A673 (cell line): ENCODE results near the gene PTPN14.

Experiments used
- EZH2 ChIP-seq: fragments of 200-600 bp; sonication (generic); IDR thresholded peaks from 2 replicates; pipeline ENCODE4 v1.6.1; 2017; ENCODE audit warnings: borderline replicate concordance, low read depth, mild to moderate bottlenecking, mixed read lengths, antibody characterized with exemption, low read length; ENCODE audit not compliant: poor library complexity, severe bottlenecking
- TF ChIP-seq, protein P1 (sequence below): fragments of 300-800, 200-600 bp; sonication (generic); conservative IDR thresholded peaks from 2 replicates; pipeline ENCODE4 v1.5.1; 2017; ENCODE audit warnings: low read depth, mild to moderate bottlenecking, antibody characterized with exemption, low read length, moderate library complexity, mixed read lengths

DNA sequence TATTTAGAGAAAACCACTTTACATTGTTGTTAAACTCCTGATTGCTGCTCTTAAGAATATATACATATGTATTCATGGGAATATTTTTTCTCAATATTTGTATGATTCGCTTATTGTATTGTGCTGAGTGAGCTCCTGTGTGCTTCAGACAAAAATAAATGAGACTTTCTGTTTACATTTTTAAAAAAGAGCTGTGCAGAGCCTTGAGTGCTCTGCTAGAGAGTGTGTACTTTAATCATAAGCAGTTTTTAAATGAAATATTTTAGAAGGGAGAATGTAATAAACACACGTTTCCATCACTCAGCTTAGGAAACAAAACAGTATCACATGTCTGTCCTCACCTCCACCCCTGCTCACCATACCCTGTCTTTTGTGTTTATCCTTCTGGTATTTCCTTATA is 9.7 kb downstream of the PTPN14 start:
- TF ChIP-seq, protein P1, sequence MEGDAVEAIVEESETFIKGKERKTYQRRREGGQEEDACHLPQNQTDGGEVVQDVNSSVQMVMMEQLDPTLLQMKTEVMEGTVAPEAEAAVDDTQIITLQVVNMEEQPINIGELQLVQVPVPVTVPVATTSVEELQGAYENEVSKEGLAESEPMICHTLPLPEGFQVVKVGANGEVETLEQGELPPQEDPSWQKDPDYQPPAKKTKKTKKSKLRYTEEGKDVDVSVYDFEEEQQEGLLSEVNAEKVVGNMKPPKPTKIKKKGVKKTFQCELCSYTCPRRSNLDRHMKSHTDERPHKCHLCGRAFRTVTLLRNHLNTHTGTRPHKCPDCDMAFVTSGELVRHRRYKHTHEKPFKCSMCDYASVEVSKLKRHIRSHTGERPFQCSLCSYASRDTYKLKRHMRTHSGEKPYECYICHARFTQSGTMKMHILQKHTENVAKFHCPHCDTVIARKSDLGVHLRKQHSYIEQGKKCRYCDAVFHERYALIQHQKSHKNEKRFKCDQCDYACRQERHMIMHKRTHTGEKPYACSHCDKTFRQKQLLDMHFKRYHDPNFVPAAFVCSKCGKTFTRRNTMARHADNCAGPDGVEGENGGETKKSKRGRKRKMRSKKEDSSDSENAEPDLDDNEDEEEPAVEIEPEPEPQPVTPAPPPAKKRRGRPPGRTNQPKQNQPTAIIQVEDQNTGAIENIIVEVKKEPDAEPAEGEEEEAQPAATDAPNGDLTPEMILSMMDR: no peak
- TF ChIP-seq EZH2: no peak
